HG03378 (cell line): ENCODE results near the gene RESF1.
A peak's percentile ranks its signal among the peaks of the same experiment; 100 is the strongest.
"Not testable (repeated sequence)": the region's sequence is repeated elsewhere in the genome, so short reads cannot be mapped to it uniquely, and the experiment has no call there.

Source experiments
- ATAC-seq: cut with Tn5 transposase; IDR thresholded peaks from one replicate; pipeline ENCODE4 v1.9.1; 2021; ENCODE audit warnings: mild to moderate bottlenecking, moderate library complexity; ENCODE audit not compliant: unreplicated experiment

RESF1 gene

GRCh38 chr12:31959161-31959700 is at the start of gene RESF1:
Gene RESF1, plus strand, starts transcription at chr12:31959415. Its CDS starts 21,541 bp downstream, at chr12:31980956.
- peak; percentile 83 for ATAC-seq

GRCh38 chr12:31914927-31915326 is 44.3 kb upstream of the RESF1 start:
- no peak for ATAC-seq

GRCh38 chr12:31915446-31915845 is 43.8 kb upstream of the RESF1 start:
- no peak for ATAC-seq

GRCh38 chr12:31922341-31923062 is 36.7 kb upstream of the RESF1 start:
- no peak for ATAC-seq

GRCh38 chr12:31923063-31923412 is 36.2 kb upstream of the RESF1 start:
- no peak for ATAC-seq

- ATAC-seq = no peak
Observed at GRCh38 chr12:31928246-31929026, 30.8 kb upstream of the RESF1 start.

- no peak for ATAC-seq
Observed at GRCh38 chr12:31929027-31929526, 30.1 kb upstream of the RESF1 start.

- no peak for ATAC-seq
Observed at GRCh38 chr12:31931796-31932715, 27.2 kb upstream of the RESF1 start.

- ATAC-seq = no peak
Observed at GRCh38 chr12:31944299-31944698, 14.9 kb upstream of the RESF1 start.

GRCh38 chr12:31947971-31948370 is 11.2 kb upstream of the RESF1 start:
- ATAC-seq = no peak

- ATAC-seq = not testable (repeated sequence)
Observed at GRCh38 chr12:31948697-31949359, 10.4 kb upstream of the RESF1 start.

- ATAC-seq = no peak
Observed at GRCh38 chr12:31950088-31950487, 9.1 kb upstream of the RESF1 start.

GRCh38 chr12:31950492-31950891 is 8.7 kb upstream of the RESF1 start:
- ATAC-seq = no peak

GRCh38 chr12:31951008-31951407 is 8.2 kb upstream of the RESF1 start:
- no peak for ATAC-seq

GRCh38 chr12:31951939-31952338 is 7.3 kb upstream of the RESF1 start:
- no peak for ATAC-seq

- ATAC-seq = no peak
Observed at GRCh38 chr12:31952418-31952817, 6.8 kb upstream of the RESF1 start.

GRCh38 chr12:31954925-31955858 is 4.0 kb upstream of the RESF1 start:
- ATAC-seq = no peak

GRCh38 chr12:31958569-31959160 is 550 bp upstream of the RESF1 start:
- no peak for ATAC-seq
